SK-N-MC (cell line): ENCODE data around the gene COL16A1.

Experiments used
- EZH2 ChIP-seq: fragments of 200-600 bp; sonication (generic); IDR thresholded peaks from one replicate; pipeline ENCODE4 v1.6.1; 2017; ENCODE audit warnings: antibody characterized with exemption
- POLR2AphosphoS5 ChIP-seq: IDR thresholded peaks from 2 replicates; pipeline ENCODE4 v1.6.1; 2012; ENCODE audit warnings: mild to moderate bottlenecking, low read depth, low read length, borderline replicate concordance

DNA sequence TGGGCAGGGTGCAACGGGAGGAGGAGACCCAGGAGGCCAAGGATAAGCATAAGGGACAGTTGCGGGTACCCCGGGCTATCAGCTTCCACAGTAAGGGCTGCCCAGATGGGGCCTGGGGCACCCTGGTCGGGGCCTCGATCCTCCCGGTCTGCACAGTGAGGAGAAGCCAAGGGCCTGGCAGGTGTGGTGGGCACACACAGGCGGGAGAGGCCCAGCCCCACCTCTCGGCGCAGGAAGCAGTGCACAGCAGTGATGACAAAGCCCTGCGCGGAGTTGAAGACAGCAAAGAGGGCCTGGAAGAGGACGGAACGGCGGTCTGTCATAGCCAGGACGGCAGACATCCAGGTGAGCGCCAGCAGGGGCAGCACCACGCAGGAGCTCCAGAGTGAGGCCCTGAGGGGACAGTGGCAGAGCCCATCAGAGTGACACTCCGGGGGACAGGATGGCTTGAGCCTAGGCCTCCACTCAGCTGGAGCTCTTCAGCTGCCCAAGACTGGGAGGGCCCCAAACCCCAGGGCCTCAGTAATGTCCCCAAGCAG is 29.0 kb upstream of the COL16A1 start:
- TF ChIP-seq POLR2AphosphoS5 = no peak
- no peak for TF ChIP-seq EZH2
